ENCODE data around the gene EIF2S3. TPM values are rescaled to one million over a fixed set of nuclear protein-coding genes. Genes with fewer than 3 reads are reported as not detected.
"Not testable (repeated sequence)": the region's sequence is repeated elsewhere in the genome, so short reads cannot be mapped to it uniquely, and the experiment has no call there.

The EIF2S3 gene
- total RNA-seq, 4 donors from 2014 or later = 50.5 to 129 (median 80.5) TPM

DNA sequence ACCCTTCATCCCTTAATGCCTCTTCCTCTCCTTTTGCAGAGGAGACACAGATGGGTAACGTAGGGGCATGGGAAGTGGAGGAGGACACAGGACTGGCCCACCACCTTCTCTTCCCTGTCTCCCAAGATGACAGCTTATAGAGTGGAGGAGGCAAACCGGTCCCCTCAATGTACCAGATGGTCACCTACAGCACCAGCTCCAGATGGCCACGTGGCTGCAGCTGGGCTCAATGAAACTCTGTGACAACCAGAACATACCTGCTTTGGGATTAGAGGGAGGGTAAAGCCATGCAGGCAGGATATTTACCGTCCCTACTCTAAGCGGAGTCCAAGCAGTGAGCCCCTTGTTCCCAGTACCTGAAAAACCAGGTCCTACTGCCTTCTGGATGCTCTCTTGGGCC lies 20.3 kb upstream of the EIF2S3 start:
- intact Hi-C loops (cut with DNase I; ENCODE audit: low total_unique reads) (no loop called here), in situ Hi-C loops (cut with MboI; ENCODE audit: low pct_ligation_motif_present in 1 of 4, low pct_unique_long_range_greater_than_20kb in 1 of 4, low sequenced_read_pairs in 3 of 4) (loop anchor here in 1 of 4 donors (25.0 kb wide), 1 partner anchor 122 kb away; the partner anchor contains the start of genes APOO and CXorf58)
- 75% methylated on average over 5 of the region's 5 CpGs; no CpG with 5 or more reads in 1 of the 2 donors for WGBS, 2 donors (ENCODE audit: low coverage in 1 of 2)

DNA sequence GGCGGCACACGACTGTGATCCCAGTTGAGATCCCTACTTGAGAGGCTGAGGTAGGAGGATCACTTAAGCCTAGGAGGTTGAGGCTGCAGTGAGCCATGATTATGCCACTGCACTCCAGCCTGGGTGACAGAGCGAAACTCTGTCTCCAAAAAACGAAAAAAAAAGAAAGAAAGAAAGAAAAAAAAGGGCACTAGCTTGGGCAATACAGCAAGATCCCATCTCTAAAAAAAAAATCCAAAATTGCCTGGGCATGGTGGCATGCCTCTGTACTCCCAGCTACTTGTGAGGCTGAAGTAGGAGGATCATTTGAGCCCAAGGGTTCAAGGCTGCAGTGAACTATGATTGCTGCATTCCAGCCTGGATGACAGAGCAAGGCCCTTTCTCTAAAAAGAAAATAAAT lies 17.0 kb upstream of the EIF2S3 start:
- Histone ChIP-seq H3K27ac (no peak overlapping the region), H3K4me1 (no peaks in the 10 kb centered on the region), H3K4me3 (no peak overlapping the region), H3K36me3 (no peaks in the 10 kb centered on the region), H3K27me3 (no peaks in the 10 kb centered on the region), H3K9me3 (no peaks in the 10 kb centered on the region)
- DNase-seq = no peak
- 73 to 80% methylated on average over 3 to 4 of the region's 4 CpGs for WGBS, 2 donors (ENCODE audit: low coverage in 1 of 2)
- in situ Hi-C loops (cut with MboI; ENCODE audit: low pct_ligation_motif_present in 1 of 4, low pct_unique_long_range_greater_than_20kb in 1 of 4, low sequenced_read_pairs in 3 of 4) (loop anchor here in 1 of 4 donors (25.0 kb wide), 1 partner anchor 125 kb away; the partner anchor contains the start of genes APOO and CXorf58), intact Hi-C loops (cut with DNase I; ENCODE audit: low total_unique reads) (no loop called here)
- TF ChIP-seq EP300 (IDR thresholded peaks at IDR 0.05; ENCODE audit: low read depth) (no peak), POLR2A (IDR thresholded peaks at IDR 0.05) (no peak), POLR2AphosphoS5 (IDR thresholded peaks at IDR 0.05) (no peak)
- TF ChIP-seq, protein P1, sequence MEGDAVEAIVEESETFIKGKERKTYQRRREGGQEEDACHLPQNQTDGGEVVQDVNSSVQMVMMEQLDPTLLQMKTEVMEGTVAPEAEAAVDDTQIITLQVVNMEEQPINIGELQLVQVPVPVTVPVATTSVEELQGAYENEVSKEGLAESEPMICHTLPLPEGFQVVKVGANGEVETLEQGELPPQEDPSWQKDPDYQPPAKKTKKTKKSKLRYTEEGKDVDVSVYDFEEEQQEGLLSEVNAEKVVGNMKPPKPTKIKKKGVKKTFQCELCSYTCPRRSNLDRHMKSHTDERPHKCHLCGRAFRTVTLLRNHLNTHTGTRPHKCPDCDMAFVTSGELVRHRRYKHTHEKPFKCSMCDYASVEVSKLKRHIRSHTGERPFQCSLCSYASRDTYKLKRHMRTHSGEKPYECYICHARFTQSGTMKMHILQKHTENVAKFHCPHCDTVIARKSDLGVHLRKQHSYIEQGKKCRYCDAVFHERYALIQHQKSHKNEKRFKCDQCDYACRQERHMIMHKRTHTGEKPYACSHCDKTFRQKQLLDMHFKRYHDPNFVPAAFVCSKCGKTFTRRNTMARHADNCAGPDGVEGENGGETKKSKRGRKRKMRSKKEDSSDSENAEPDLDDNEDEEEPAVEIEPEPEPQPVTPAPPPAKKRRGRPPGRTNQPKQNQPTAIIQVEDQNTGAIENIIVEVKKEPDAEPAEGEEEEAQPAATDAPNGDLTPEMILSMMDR (IDR thresholded peaks at IDR 0.05) = no peak

More for the DNA sequence above, 20.3 kb upstream of the EIF2S3 start:
- no peak overlapping the region for H3K27ac ChIP-seq
- no peaks in the 10 kb centered on the region for H3K27me3 ChIP-seq
- TF ChIP-seq POLR2AphosphoS5 (IDR thresholded peaks at IDR 0.05) (no peak), EP300 (IDR thresholded peaks at IDR 0.05; ENCODE audit: low read depth) (no peak), POLR2A (IDR thresholded peaks at IDR 0.05) (no peak)
- no peak overlapping the region for H3K4me3 ChIP-seq
- H3K36me3 ChIP-seq = no peaks in the 10 kb centered on the region
- H3K9me3 ChIP-seq = no peaks in the 10 kb centered on the region
- H3K4me1 ChIP-seq = no peaks in the 10 kb centered on the region
- DNase-seq = no peak

DNA sequence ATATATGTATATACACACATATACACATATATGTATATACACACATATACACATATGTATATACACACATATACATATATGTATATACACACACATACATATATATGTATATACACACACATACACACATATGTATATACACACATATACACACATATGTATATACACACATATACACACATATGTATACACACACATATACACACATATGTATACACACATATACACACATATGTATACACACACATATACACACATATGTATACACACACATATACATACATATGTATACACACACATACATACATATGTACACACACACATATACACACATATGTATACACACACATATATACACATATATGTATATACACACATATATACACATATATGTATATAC lies 8.7 kb upstream of the EIF2S3 start:
- H3K27ac ChIP-seq; intact Hi-C loops (cut with DNase I; ENCODE audit: low total_unique reads); H3K36me3 ChIP-seq; H3K4me1 ChIP-seq; H3K27me3 ChIP-seq; DNase-seq; H3K9me3 ChIP-seq; H3K4me3 ChIP-seq: not testable (repeated sequence)
- in situ Hi-C loops (cut with MboI; ENCODE audit: low pct_ligation_motif_present in 1 of 4, low pct_unique_long_range_greater_than_20kb in 1 of 4, low sequenced_read_pairs in 3 of 4) = loop anchor here in 1 of 4 donors (25.0 kb wide), 1 partner anchor 134 kb away; the partner anchor contains the start of genes APOO and CXorf58

DNA sequence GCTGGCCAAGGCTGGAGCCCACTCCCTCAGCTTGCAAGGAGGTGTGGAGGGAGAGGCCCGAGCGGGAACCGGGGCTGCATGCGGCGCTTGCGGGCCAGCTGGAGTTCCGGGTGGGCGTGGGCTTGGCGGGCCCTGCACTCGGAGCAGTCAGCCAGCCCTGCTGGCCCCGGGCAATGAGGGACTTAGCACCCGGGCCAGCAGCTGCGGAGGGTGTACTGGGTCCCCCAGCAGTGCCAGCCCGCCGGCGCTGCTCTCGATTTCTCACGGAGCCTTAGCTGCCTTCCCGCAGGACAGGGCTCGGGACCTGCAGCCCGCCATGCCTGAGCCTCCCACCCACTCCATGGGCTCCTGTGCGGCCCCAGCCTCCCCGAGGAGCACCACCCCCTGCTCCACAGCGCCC lies 5.1 kb upstream of the EIF2S3 start:
- in situ Hi-C loops (cut with MboI; ENCODE audit: low pct_ligation_motif_present in 1 of 4, low pct_unique_long_range_greater_than_20kb in 1 of 4, low sequenced_read_pairs in 3 of 4) = loop anchor here (25.0 kb wide), 2 partner anchors 137 to 362 kb away; partner anchors contain the start of genes APOO (in 2 of the 4) and CXorf58 (in 2 of the 4)
- H3K36me3 ChIP-seq, H3K4me1 ChIP-seq, H3K27ac ChIP-seq, H3K4me3 ChIP-seq, DNase-seq, H3K9me3 ChIP-seq, H3K27me3 ChIP-seq: not testable (repeated sequence)
- 96% methylated on average over 9 of the region's 24 CpGs; no CpG with 5 or more reads in 1 of the 2 donors for WGBS, 2 donors (ENCODE audit: low coverage in 1 of 2)
- intact Hi-C loops (cut with DNase I; ENCODE audit: low total_unique reads) = loop anchor here (10.0 kb wide), 1 partner anchor 105 kb away; no protein-coding TSS in a partner anchor

DNA sequence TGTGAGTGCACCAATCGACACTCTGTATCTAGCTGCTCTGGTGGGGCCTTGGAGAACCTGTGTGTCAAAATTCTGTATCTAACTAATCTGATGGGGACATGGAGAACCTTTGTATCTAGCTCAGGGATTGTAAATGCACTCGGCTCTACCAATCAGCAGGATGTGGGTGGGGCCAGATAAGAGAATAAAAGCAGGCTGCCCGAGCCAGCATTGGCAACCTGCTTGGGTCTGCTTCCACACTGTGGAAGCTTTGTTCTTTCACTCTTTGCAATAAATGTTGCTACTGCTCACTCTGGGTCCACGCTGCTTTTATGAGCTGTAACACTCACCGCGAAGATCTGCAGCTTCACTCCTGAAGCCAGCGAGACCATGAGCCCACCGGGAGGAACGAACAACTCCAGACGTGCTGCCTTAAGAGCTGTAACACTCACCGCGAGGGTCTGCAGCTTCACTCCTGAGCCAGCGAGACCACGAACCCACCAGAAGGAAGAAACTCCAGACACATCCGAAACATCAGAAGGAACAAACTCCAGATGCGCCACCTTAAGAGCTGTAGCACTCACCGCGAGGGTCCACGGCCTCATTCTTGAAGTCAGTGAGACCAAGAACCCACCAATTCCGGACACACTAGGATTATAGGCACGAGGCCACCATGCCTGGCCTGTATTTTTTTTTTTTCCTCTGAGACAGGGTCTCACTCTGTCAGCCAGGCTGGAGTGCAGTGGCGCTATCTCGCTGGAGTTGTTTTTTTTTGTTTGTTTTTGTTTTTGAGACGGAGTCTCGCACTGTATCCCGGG lies 4.0 kb upstream of the EIF2S3 start:
- intact Hi-C loops (cut with DNase I; ENCODE audit: low total_unique reads) = loop anchor here (10.0 kb wide), 1 partner anchor 104 kb away; no protein-coding TSS in a partner anchor
- 74% methylated on average over 26 of the region's 26 CpGs; no CpG with 5 or more reads in 1 of the 2 donors for WGBS, 2 donors (ENCODE audit: low coverage in 1 of 2)
- TF ChIP-seq POLR2AphosphoS5 (IDR thresholded peaks at IDR 0.05) = peak in 1 of 3 donors; percentile 34
- H3K27ac ChIP-seq, H3K27me3 ChIP-seq, H3K4me3 ChIP-seq, H3K4me1 ChIP-seq, H3K9me3 ChIP-seq, H3K36me3 ChIP-seq: not testable (repeated sequence)
- in situ Hi-C loops (cut with MboI; ENCODE audit: low pct_ligation_motif_present in 1 of 4, low pct_unique_long_range_greater_than_20kb in 1 of 4, low sequenced_read_pairs in 3 of 4) = loop anchor here in 3 of 4 donors (25.0 kb wide), 2 partner anchors 138 to 363 kb away; partner anchors contain the start of genes APOO (in 1 of the 3) and CXorf58 (in 1 of the 3)
- DNase-seq = peak; percentile 10

DNA sequence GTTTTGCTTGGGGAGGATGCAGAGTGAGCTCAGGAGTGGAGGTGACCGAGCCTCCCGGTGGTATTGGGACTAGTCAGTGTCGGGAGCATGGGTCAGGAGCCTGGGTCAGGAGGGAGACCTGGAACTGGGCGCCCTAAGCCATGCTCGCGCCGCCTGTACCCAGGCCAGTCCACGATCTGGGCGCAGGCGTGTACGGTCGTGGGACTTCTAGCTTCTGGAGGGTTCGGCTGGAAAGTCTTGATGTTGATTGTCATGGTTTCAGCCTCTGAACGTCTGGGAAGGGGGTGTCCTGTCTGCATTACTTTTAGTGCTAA lies 244 bp downstream of the EIF2S3 start:
- Histone ChIP-seq H3K9me3 (no peaks in the 10 kb centered on the region), H3K27me3 (no peaks in the 10 kb centered on the region), H3K36me3 (no peaks in the 10 kb centered on the region), H3K27ac (peak overlapping the region in 2 of 4 donors; percentile 89 to 92), H3K4me1 (peaks cover 0 to 6% (median 0%) of the 10 kb centered on the region in 4 donors), H3K4me3 (peak overlapping the region in 2 of 4 donors; percentile 70 to 80)
- DNase-seq = no peak
- TF ChIP-seq POLR2AphosphoS5 (IDR thresholded peaks at IDR 0.05) = no peak
- TF ChIP-seq POLR2A (IDR thresholded peaks at IDR 0.05) = no peak
- no peak for TF ChIP-seq EP300 (IDR thresholded peaks at IDR 0.05; ENCODE audit: low read depth)
- TF ChIP-seq, protein P1 (IDR thresholded peaks at IDR 0.05) = no peak
- WGBS, 2 donors (ENCODE audit: low coverage in 1 of 2) = 17% methylated on average over 14 of the region's 14 CpGs; no CpG with 5 or more reads in 1 of the 2 donors
- in situ Hi-C loops (cut with MboI; ENCODE audit: low pct_ligation_motif_present in 1 of 4, low pct_unique_long_range_greater_than_20kb in 1 of 4, low sequenced_read_pairs in 3 of 4) = loop anchor here in 3 of 4 donors (25.0 kb wide), 2 partner anchors 143 to 368 kb away; partner anchors contain the start of genes APOO (in 1 of the 3) and CXorf58 (in 1 of the 3)
- intact Hi-C loops (cut with DNase I; ENCODE audit: low total_unique reads) = loop anchor here (10.0 kb wide), 1 partner anchor 100 kb away; no protein-coding TSS in a partner anchor
